Chondrocyte (in vitro differentiated cells): ENCODE measurements around the gene ST6GALNAC5. TPM values are rescaled to one million over a fixed set of nuclear protein-coding genes. Genes with fewer than 3 reads are reported as not detected.

Experiments
- DNase-seq: peaks from one replicate; pipeline ENCODE4 v3.0.0; 2021; ENCODE audit warnings: mixed read lengths, low spot score
- H3K27ac Mint-ChIP-seq: one replicate; pipeline ENCODE4 v1.8.0; 2021; ENCODE audit warnings: mild to moderate bottlenecking, moderate library complexity, mixed read lengths; ENCODE audit not compliant: unreplicated experiment
- H3K27me3 Mint-ChIP-seq: 2 replicates; pipeline ENCODE4 v1.8.0; 2021; ENCODE audit warnings: low read depth, mixed read lengths
- H3K36me3 Mint-ChIP-seq: 2 replicates; pipeline ENCODE4 v1.8.0; 2021; ENCODE audit warnings: low read depth, mixed read lengths
- H3K4me1 Mint-ChIP-seq: 2 replicates; pipeline ENCODE4 v1.8.0; 2021; ENCODE audit warnings: low read depth, mild to moderate bottlenecking, mixed read lengths
- H3K4me3 Mint-ChIP-seq: one replicate; pipeline ENCODE4 v1.8.0; 2021; ENCODE audit warnings: mild to moderate bottlenecking, moderate library complexity, mixed read lengths; ENCODE audit not compliant: unreplicated experiment
- H3K9me3 Mint-ChIP-seq: 2 replicates; pipeline ENCODE4 v1.8.0; 2021; ENCODE audit warnings: low read depth, mixed read lengths
- total RNA-seq: library from RNA; stranded (reverse); gene quantifications from 3 replicates; pipeline ENCODE4 v1.2.1, GENCODE V29; 2021
- TF ChIP-seq, protein P1 (sequence below): fragments of 200-600 bp; sonication (generic); IDR thresholded peaks from 2 replicates; pipeline ENCODE4 v1.5.0; 2021; ENCODE audit warnings: antibody characterized with exemption, mild to moderate bottlenecking, moderate library complexity

The ST6GALNAC5 gene
- total RNA-seq, 1 donor from 2014 or later, result 7.3 TPM

GRCh38 chr1:77089756-77090155, 222.5 kb downstream of the ST6GALNAC5 start:
- DNase-seq, result no peak
- Mint-ChIP-seq H3K36me3 (peaks cover 4% of the 10 kb centered on the region), H3K4me3 (no peak overlapping the region), H3K9me3 (no peaks in the 10 kb centered on the region), H3K4me1 (no peaks in the 10 kb centered on the region), H3K27me3 (no peaks in the 10 kb centered on the region), H3K27ac (no peak overlapping the region)
- TF ChIP-seq, protein P1, sequence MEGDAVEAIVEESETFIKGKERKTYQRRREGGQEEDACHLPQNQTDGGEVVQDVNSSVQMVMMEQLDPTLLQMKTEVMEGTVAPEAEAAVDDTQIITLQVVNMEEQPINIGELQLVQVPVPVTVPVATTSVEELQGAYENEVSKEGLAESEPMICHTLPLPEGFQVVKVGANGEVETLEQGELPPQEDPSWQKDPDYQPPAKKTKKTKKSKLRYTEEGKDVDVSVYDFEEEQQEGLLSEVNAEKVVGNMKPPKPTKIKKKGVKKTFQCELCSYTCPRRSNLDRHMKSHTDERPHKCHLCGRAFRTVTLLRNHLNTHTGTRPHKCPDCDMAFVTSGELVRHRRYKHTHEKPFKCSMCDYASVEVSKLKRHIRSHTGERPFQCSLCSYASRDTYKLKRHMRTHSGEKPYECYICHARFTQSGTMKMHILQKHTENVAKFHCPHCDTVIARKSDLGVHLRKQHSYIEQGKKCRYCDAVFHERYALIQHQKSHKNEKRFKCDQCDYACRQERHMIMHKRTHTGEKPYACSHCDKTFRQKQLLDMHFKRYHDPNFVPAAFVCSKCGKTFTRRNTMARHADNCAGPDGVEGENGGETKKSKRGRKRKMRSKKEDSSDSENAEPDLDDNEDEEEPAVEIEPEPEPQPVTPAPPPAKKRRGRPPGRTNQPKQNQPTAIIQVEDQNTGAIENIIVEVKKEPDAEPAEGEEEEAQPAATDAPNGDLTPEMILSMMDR, result no peak

DNA sequence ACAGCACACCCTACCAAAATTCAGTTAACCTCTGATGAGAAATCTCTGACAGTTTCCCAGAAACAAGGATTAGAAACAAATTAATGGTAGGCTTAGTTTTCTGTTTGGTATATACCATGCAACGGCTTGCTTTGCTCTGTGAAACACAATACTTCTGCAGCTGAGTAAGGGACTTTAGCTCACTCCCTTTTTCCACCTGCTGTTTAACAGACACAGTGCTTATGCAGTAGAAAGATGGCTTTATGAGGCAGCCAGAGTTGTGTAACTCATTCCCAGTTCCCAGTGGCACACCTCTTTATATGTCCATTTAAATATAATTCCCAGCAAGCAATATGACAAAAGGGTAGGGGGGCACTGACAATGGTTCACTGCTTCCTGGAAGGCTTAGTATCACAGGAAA, 228.0 kb downstream of the ST6GALNAC5 start:
- Mint-ChIP-seq H3K4me1 (no peaks in the 10 kb centered on the region), H3K27me3 (no peaks in the 10 kb centered on the region), H3K9me3 (no peaks in the 10 kb centered on the region), H3K27ac (no peak overlapping the region), H3K4me3 (no peak overlapping the region), H3K36me3 (peaks cover 2% of the 10 kb centered on the region)
- no peak for DNase-seq
- TF ChIP-seq, protein P1, result no peak

- DNase-seq, result no peak
- peaks cover 8% of the 10 kb centered on the region for H3K4me1 Mint-ChIP-seq
- no peaks in the 10 kb centered on the region for H3K9me3 Mint-ChIP-seq
- H3K27me3 Mint-ChIP-seq, result no peaks in the 10 kb centered on the region
- H3K36me3 Mint-ChIP-seq, result no peaks in the 10 kb centered on the region
- H3K4me3 Mint-ChIP-seq, result no peak overlapping the region
- H3K27ac Mint-ChIP-seq, result no peak overlapping the region
- TF ChIP-seq, protein P1, result no peak
These were observed 229.4 kb downstream of the ST6GALNAC5 start for GRCh38 chr1:77096496-77097255.

- Mint-ChIP-seq H3K27me3 (no peaks in the 10 kb centered on the region), H3K4me3 (no peak overlapping the region), H3K36me3 (no peaks in the 10 kb centered on the region), H3K9me3 (no peaks in the 10 kb centered on the region), H3K27ac (no peak overlapping the region), H3K4me1 (peaks cover 8% of the 10 kb centered on the region)
- TF ChIP-seq, protein P1, result no peak
- DNase-seq, result no peak
These were observed 233.6 kb downstream of the ST6GALNAC5 start for GRCh38 chr1:77100875-77101274.

DNA sequence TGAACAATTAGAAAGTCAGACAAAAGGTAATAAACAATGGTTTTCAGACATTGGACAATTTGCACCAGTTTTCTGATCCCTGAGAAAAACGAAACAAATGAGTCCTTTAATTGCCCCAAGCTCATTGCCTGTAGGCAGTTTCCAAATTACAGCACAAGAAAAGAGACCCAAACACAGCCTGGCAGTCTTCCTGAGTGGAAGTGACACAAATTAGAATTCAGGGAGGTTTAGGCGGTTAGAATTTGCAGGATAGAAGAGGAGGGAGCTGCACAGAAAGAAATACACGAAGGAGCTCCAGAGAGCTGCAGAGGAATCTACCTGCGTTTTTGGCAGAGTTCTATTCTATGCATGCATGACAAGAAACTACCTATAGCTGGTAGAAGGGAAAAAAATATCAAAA, 236.2 kb downstream of the ST6GALNAC5 start:
- no peak for DNase-seq
- Mint-ChIP-seq H3K27ac (no peak overlapping the region), H3K4me3 (no peak overlapping the region), H3K9me3 (no peaks in the 10 kb centered on the region), H3K36me3 (peaks cover 1% of the 10 kb centered on the region), H3K27me3 (no peaks in the 10 kb centered on the region), H3K4me1 (peaks cover 8% of the 10 kb centered on the region)
- TF ChIP-seq, protein P1, result no peak
